A549 treated with RU486 at 1 μM for 4 hours (cell line): Measurements from ENCODE around the gene RAC2. TPM values are rescaled to one million over a fixed set of nuclear protein-coding genes. Genes with fewer than 3 reads are reported as not detected.

Source experiments
- total RNA-seq: library from RNA; stranded (reverse); fragments of 200-300 nt; extraction: Qiagen RNA extraction; gene quantifications from 5 replicates; pipeline ENCODE4 v1.2.3, GENCODE V29; 2022; ENCODE audit warnings: low read depth

Gene RAC2
- 0.16 to 0.23 TPM (median 0.16 TPM) in 3 of 5 replicates, not detected in the others for total RNA-seq

GRCh38 chr22:37244114-37244921 lies at the start of gene RAC2:
Gene RAC2, minus strand, starts transcription at chr22:37244269. Its CDS starts 121 bp downstream, at chr22:37244148.

GRCh38 chr22:37282385-37282677 lies 38.3 kb upstream of the RAC2 start, which contains the start of gene CYTH4:
Gene CYTH4, plus strand, starts transcription at chr22:37282508. Its CDS starts 62 bp downstream, at chr22:37282570.

GRCh38 chr22:37212174-37212906 lies 31.7 kb downstream of the RAC2 start, which contains the start of gene SSTR3:
Gene SSTR3, minus strand, starts transcription at chr22:37212477. Its CDS starts 4,674 bp downstream, at chr22:37207803.

DNA sequence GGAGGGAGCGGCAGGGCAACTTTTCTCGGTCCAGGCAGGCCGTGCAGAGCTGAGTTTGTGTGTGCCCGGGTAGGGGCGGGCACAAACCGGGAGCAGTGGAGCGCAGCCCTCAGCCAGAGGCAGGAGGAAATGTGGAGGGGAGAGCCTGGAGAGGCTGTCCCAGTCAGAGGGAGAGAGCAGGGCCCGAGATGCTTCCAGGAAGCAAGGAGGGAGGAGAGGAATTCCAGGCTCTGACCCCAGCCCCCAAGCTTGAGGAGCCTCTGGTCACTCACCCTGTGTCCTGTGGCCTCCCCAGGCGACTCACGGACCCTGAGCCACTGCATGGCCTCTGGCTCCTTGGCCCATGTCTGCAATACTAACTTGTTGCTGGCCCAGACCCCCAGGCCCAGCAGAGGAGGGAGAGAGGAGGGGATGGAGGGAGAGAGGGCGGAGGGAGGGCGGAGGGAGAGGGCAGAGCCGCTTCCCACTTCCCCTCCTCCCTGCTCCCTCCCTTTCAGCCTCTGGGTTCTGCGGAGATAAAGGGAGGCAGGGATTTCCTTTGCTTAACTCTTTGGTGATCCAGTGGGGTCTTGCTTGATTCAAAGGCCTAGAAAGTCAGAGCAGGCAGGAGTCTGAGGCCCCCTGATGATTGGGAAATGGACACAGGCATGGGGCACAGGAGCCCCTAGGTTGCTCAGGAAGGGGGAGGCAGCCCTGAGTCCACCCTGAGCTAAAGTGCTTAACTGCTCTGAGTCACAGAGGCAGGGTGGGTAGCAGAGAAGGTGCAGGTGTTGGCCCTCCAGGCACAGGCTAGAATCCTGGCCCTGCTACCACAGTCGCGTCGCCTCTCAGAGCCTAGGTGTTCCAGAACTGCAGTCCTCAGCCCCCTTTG lies 55.9 kb downstream of the RAC2 start, which contains the start of gene C1QTNF6:
TSS of gene C1QTNF6 (minus strand) at position 357 of the 871 bp plus-strand sequence. CDS start at position 323, 34 bp downstream.

Other genes starting within 250 kb of the RAC2 start
- 38.8 to 56.7 TPM (median 48.8 TPM) in 5 replicates for gene TST, start 224.8 kb downstream of the RAC2 start, total RNA-seq
- gene MPST, start 224.5 kb downstream of the RAC2 start, total RNA-seq: 43.4 to 76.3 TPM (median 69.4 TPM) in 5 replicates
- 20.8 to 26.1 TPM (median 23.2 TPM) in 5 replicates for gene KCTD17, start 192.5 kb downstream of the RAC2 start, total RNA-seq
- not detected in 5 replicates for gene TMPRSS6, start 134.6 kb downstream of the RAC2 start, total RNA-seq
- gene IL2RB, start 94.4 kb downstream of the RAC2 start, total RNA-seq: 0.06 to 0.09 TPM (median 0.09 TPM) in 3 of 5 replicates, not detected in the others
- 8.6 to 13.6 TPM (median 10.9 TPM) in 5 replicates for gene C1QTNF6, start 56.0 kb downstream of the RAC2 start, total RNA-seq
- not detected in 5 replicates for gene SSTR3, start 31.8 kb downstream of the RAC2 start, total RNA-seq
- gene CYTH4, start 38.2 kb upstream of the RAC2 start, total RNA-seq: 0.61 to 0.94 TPM (median 0.86 TPM) in 5 replicates
- gene ELFN2, start 183.2 kb upstream of the RAC2 start, total RNA-seq: 5.2 to 8.9 TPM (median 7.6 TPM) in 5 replicates
- gene MFNG, start 242.1 kb upstream of the RAC2 start, total RNA-seq: 1.6 to 2.9 TPM (median 2.0 TPM) in 5 replicates